Parathyroid adenoma (tissue), 2 donors: ENCODE results near the gene PTPRA.

Source experiments
- H2AFZ ChIP-seq: fragments of 300-600 bp; sonication (generic); one replicate; pipeline ENCODE4 v1.7.0; 2017; ENCODE audit warnings: antibody characterized with exemption, mild to moderate bottlenecking
- H3K27ac ChIP-seq: fragments of 300-600 bp; sonication (generic); one replicate; pipeline ENCODE4 v1.7.0; 2017
- H3K27me3 ChIP-seq: fragments of 300-600 bp; sonication (generic); one replicate; pipeline ENCODE4 v1.7.0; 2017; ENCODE audit warnings: low read length; ENCODE audit not compliant: control insufficient read depth, insufficient read depth
- H3K36me3 ChIP-seq: fragments of 300-600 bp; sonication (generic); one replicate; pipeline ENCODE4 v1.7.0; 2017; ENCODE audit warnings: low read length; ENCODE audit not compliant: control insufficient read depth, insufficient read depth
- H3K4me1 ChIP-seq: fragments of 300-600 bp; sonication (generic); one replicate; pipeline ENCODE4 v1.7.0; 2017; ENCODE audit warnings: control low read depth
- H3K4me2 ChIP-seq: fragments of 300-600 bp; sonication (generic); one replicate; pipeline ENCODE4 v1.7.0; 2017; ENCODE audit warnings: low read length
- H3K4me3 ChIP-seq: fragments of 300-600 bp; sonication (generic); one replicate; pipeline ENCODE4 v1.7.0; 2017; ENCODE audit warnings: low read depth, low read length
- H3K79me2 ChIP-seq: fragments of 300-600 bp; sonication (generic); one replicate; pipeline ENCODE4 v1.7.0; 2017; ENCODE audit warnings: control low read depth
- H3K9ac ChIP-seq: fragments of 300-600 bp; sonication (generic); one replicate; pipeline ENCODE4 v1.7.0; 2017; ENCODE audit warnings: mild to moderate bottlenecking
- H3K9me3 ChIP-seq: fragments of 300-600 bp; sonication (generic); one replicate; pipeline ENCODE4 v1.7.0; 2017; ENCODE audit warnings: low read length; ENCODE audit not compliant: control insufficient read depth
- CTCF ChIP-seq: fragments of 300-600 bp; sonication (generic); IDR thresholded peaks from one replicate; pipeline ENCODE4 v1.7.0; 2017; ENCODE audit warnings: antibody characterized with exemption, mild to moderate bottlenecking
- donor health status: primary hyperparathyroidism.

PTPRA gene

GRCh38 chr20:3084986-3085360 is 211.7 kb downstream of the PTPRA start:
- Histone ChIP-seq H3K36me3 (no peaks in the 10 kb centered on the region), H3K27ac (no peak overlapping the region), H3K27me3 (no peaks in the 10 kb centered on the region), H3K79me2 (no peaks in the 10 kb centered on the region), H2AFZ (no peak overlapping the region), H3K4me1 (no peaks in the 10 kb centered on the region), H3K4me3 (no peak overlapping the region), H3K9ac (no peak overlapping the region), H3K4me2 (no peak overlapping the region), H3K9me3 (no peaks in the 10 kb centered on the region)
- no peak for TF ChIP-seq CTCF

GRCh38 chr20:3085571-3086072 is 212.3 kb downstream of the PTPRA start:
- H3K36me3 ChIP-seq, result no peaks in the 10 kb centered on the region
- H3K9me3 ChIP-seq, result no peaks in the 10 kb centered on the region
- H2AFZ ChIP-seq, result no peak overlapping the region
- TF ChIP-seq CTCF, result no peak
- H3K4me3 ChIP-seq, result no peak overlapping the region
- no peak overlapping the region for H3K27ac ChIP-seq
- no peaks in the 10 kb centered on the region for H3K4me1 ChIP-seq
- H3K79me2 ChIP-seq, result no peaks in the 10 kb centered on the region
- H3K4me2 ChIP-seq, result no peak overlapping the region
- no peak overlapping the region for H3K9ac ChIP-seq
- no peaks in the 10 kb centered on the region for H3K27me3 ChIP-seq

GRCh38 chr20:3088031-3088430 is 214.8 kb downstream of the PTPRA start:
- Histone ChIP-seq H3K4me3 (no peak overlapping the region), H3K4me2 (no peak overlapping the region), H2AFZ (no peak overlapping the region), H3K79me2 (no peaks in the 10 kb centered on the region), H3K27ac (no peak overlapping the region), H3K27me3 (no peaks in the 10 kb centered on the region), H3K9ac (no peak overlapping the region), H3K9me3 (no peaks in the 10 kb centered on the region), H3K36me3 (no peaks in the 10 kb centered on the region), H3K4me1 (no peaks in the 10 kb centered on the region)
- TF ChIP-seq CTCF, result no peak
